Measurements from ENCODE around the gene VPS39.

DNA sequence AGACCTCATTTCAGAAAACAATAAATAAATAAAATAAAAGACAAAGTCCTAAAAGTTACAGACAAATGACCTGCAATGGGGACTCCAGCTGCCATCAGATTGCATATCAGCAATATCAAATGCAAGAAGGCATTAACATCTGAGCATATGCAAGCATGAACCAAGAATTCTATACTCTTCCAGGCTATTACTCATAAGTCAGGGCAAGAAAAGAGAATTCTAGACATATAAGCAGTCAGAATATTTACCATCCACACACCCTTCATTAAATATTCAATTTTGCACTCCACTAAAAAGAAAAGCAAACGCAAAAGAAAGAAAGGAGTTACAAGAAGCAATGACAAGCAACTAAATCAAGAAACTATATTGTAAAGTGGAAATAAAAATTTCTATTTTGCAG is 72.8 kb downstream of the VPS39 start:
- TF ChIP-seq CTCF (IDR thresholded peaks at IDR 0.05) (no peak), POLR2A (IDR thresholded peaks at IDR 0.05) (no peak)

Measured in ovary (tissue), 3 donors.